K562 (cell line): ENCODE measurements around the gene IL1F10. TPM values are rescaled to one million over a fixed set of nuclear protein-coding genes. Genes with fewer than 3 reads are reported as not detected.

Source experiments
- ATAC-seq: fragments of 200-7000 bp; cut with Tn5 transposase; 3 replicates; pipeline ENCODE4 v1.9.1; 2020; ENCODE audit warnings: moderate library complexity
- BruUV-seq: library from RNA; stranded (reverse); fragments of 400-500 nt; replicated peaks from 2 replicates; lab custom pipeline; 2021; lab: Mats Ljungman, UMichigan
- CTCF ChIA-PET: fragments of 300-600 bp; formaldehyde crosslinking; extraction: SDS; loops from one replicate; lab custom pipeline; 2021; ENCODE audit warnings: low intra/inter-chr PET ratio; lab: Yijun Ruan, JAX
- POLR2A ChIA-PET: fragments of 300-600, 350-650 bp; sonication (Branson Sonifier 250); formaldehyde crosslinking; extraction: SDS; loops from one replicate; lab custom pipeline; 2021; ENCODE audit warnings: antibody characterized with exemption, inconsistent platforms; lab: Yijun Ruan, JAX
- DNase-seq, 4 experiments: peaks; one replicate each; pipeline versions ENCODE4 v3.0.0 to v3.0.0-alpha.2; 2011 to 2018; ENCODE audit warnings: low spot score in 3 of 4, mixed read lengths in 3 of 4; ENCODE audit errors: extremely low read depth in 1 of 4
- FAIRE-seq: peaks from 2 replicates; lab custom pipeline; 2011; peaks lifted over from hg19 to GRCh38; lab: Jason Lieb, UNC
- H2AFZ ChIP-seq: 2 replicates; pipeline ENCODE4 v1.6.0; 2011; ENCODE audit warnings: low read depth, low read length, control low read depth, inconsistent platforms
- H3K27ac ChIP-seq: fragments of 200-600 bp; 3 replicates; pipeline ENCODE4 v1.8.0; 2011; ENCODE audit warnings: low read depth, mild to moderate bottlenecking, control low read depth, inconsistent platforms, low read length, moderate library complexity, mixed read lengths; ENCODE audit errors: extremely low read depth
- H3K27me3 ChIP-seq, 2 experiments: fragments of 300-600 bp in 1 of 2; 2 replicates in 1 of 2; 3 replicates in 1 of 2; pipeline versions ENCODE4 v1.6.0 to v1.8.0; 2011; ENCODE audit warnings: inconsistent platforms in 2 of 2, low read length in 2 of 2, mild to moderate bottlenecking in 1 of 2, mixed read lengths in 1 of 2, moderate library complexity in 1 of 2; ENCODE audit not compliant: control insufficient read depth in 2 of 2, insufficient read depth in 2 of 2
- H3K36me3 ChIP-seq: fragments of 300-600 bp; 3 replicates; pipeline ENCODE4 v1.8.0; 2011; ENCODE audit warnings: mild to moderate bottlenecking, low read length, inconsistent platforms; ENCODE audit not compliant: control insufficient read depth, insufficient read depth
- H3K4me1 ChIP-seq, 2 experiments: fragments of 200-600 bp in 1 of 2; replicated peaks in 1 of 2; 2 replicates in 1 of 2; 3 replicates in 1 of 2; pipeline versions ENCODE4 v1.5.1 to v1.8.0; 2011; ENCODE audit warnings: inconsistent platforms in 2 of 2, low read length in 2 of 2, mild to moderate bottlenecking in 1 of 2, mixed read lengths in 1 of 2, moderate library complexity in 1 of 2; ENCODE audit not compliant: control insufficient read depth in 2 of 2, insufficient read depth in 2 of 2
- H3K4me2 ChIP-seq: 2 replicates; pipeline ENCODE4 v1.6.1; 2011; ENCODE audit warnings: low read length, control low read depth, inconsistent platforms, mixed read lengths; ENCODE audit not compliant: insufficient read depth
- H3K4me3 ChIP-seq: fragments of 200-600 bp; sonication (generic), shearing (Covaris generic); 2 replicates; pipeline ENCODE4 v1.5.1; 2016; ENCODE audit warnings: control low read depth, inconsistent platforms
- H3K79me2 ChIP-seq: fragments of 200-600 bp; 3 replicates; pipeline ENCODE4 v1.8.0; 2011; ENCODE audit warnings: low read length, inconsistent platforms; ENCODE audit not compliant: control insufficient read depth, insufficient read depth
- H3K9ac ChIP-seq, 2 experiments: 2 replicates each; pipeline versions ENCODE4 v1.6.0 to v1.6.1; 2011; ENCODE audit warnings: low read depth in 2 of 2, low read length in 2 of 2, control low read depth in 1 of 2, inconsistent platforms in 1 of 2, mild to moderate bottlenecking in 1 of 2, mixed read lengths in 1 of 2; ENCODE audit not compliant: insufficient read depth in 1 of 2
- H3K9me1 ChIP-seq: one replicate; pipeline ENCODE4 v1.6.0; 2011; ENCODE audit warnings: inconsistent platforms, mild to moderate bottlenecking, low read length, moderate library complexity; ENCODE audit not compliant: control insufficient read depth, insufficient read depth
- H3K9me3 ChIP-seq: replicated peaks from 2 replicates; pipeline ENCODE4 v1.5.1; 2011; ENCODE audit warnings: low read depth, low read length, inconsistent platforms; ENCODE audit not compliant: control insufficient read depth, insufficient read depth
- H4K20me1 ChIP-seq: replicated peaks from 2 replicates; pipeline ENCODE4 v1.6.1; 2011; ENCODE audit warnings: low read length, inconsistent platforms, mixed read lengths; ENCODE audit not compliant: control insufficient read depth, insufficient read depth
- RBM34 ChIP-seq: fragments of 200-400 bp; formaldehyde crosslinking; IDR thresholded peaks from 2 replicates; pipeline ENCODE4 v1.6.1; 2018; ENCODE audit warnings: low read length, borderline replicate concordance; ENCODE audit not compliant: insufficient read depth
- ZNF347 ChIP-seq: fragments of 450-650 bp; formaldehyde crosslinking; IDR thresholded peaks from 2 replicates; pipeline ENCODE4 v1.4.0; 2020; ENCODE audit warnings: low read depth, mild to moderate bottlenecking, moderate library complexity
- WGBS: fragments of 100-300 bp; shearing (Covaris generic); methylation state at CpG from one replicate; pipeline ENCODE4 v1.1.6; 2016; ENCODE audit warnings: low coverage, mixed read lengths; ENCODE audit not compliant: insufficient coverage; ENCODE audit errors: missing lambda C conversion rate; 5-methylcytosine and 5-hydroxymethylcytosine counted together
- in situ Hi-C: fragments of 300-500 bp; cut with MboI; formaldehyde crosslinking; loops from 4 replicates; pipeline ENCODE4 v1.15.0; 2018; ENCODE audit warnings: inconsistent platforms, mixed read lengths
- intact Hi-C: fragments of 100-400 bp; cut with micrococcal nuclease; formaldehyde crosslinking; loops from 2 replicates; pipeline ENCODE4 v1.14.2; 2022
- polyA plus RNA-seq, 8 experiments: library from polyadenylated mRNA; depleted of rRNA in 4 of 8; stranded (reverse) in 5 of 8; unstranded in 3 of 8; fragments of >200 nt; fragmentation: Nextera tagmentation in 2 of 8; fragmentation: Illumina TruSeq in 1 of 8; extraction: Ambion mirVana in 2 of 8; extraction: Trizol in 1 of 8; gene quantifications; 2 replicates each; pipeline versions ENCODE4 v1.2.1 to v1.2.3, GENCODE V29; 2011 to 2014; ENCODE audit warnings: inconsistent platforms in 1 of 8, missing spikeins in 1 of 8
- total RNA-seq, 7 experiments: library from RNA; depleted of rRNA in 6 of 7; stranded (reverse); fragments of >200 nt in 6 of 7; fragmentation: Illumina TruSeq in 2 of 7; extraction: Trizol in 2 of 7; gene quantifications; 2 replicates each; pipeline versions ENCODE4 v1.2.1 to v1.2.3, GENCODE V29; 2011 to 2021; ENCODE audit warnings: low replicate concordance in 1 of 7
- TF ChIP-seq, protein P1 (sequence below): sonication (generic); formaldehyde crosslinking; IDR thresholded peaks from 2 replicates; pipeline ENCODE4 v1.8.1; 2023; ENCODE audit warnings: mild to moderate bottlenecking, missing genetic modification reagents

The IL1F10 gene
- total and polyA plus RNA-seq, 9 of the 15 experiments (the other 6 are each of a cell fraction or from before 2014, with no cell fraction given): not detected

GRCh38 chr2:113098532-113098931 lies 30.8 kb downstream of the IL1F10 start (continued):
- TF ChIP-seq, protein P1, sequence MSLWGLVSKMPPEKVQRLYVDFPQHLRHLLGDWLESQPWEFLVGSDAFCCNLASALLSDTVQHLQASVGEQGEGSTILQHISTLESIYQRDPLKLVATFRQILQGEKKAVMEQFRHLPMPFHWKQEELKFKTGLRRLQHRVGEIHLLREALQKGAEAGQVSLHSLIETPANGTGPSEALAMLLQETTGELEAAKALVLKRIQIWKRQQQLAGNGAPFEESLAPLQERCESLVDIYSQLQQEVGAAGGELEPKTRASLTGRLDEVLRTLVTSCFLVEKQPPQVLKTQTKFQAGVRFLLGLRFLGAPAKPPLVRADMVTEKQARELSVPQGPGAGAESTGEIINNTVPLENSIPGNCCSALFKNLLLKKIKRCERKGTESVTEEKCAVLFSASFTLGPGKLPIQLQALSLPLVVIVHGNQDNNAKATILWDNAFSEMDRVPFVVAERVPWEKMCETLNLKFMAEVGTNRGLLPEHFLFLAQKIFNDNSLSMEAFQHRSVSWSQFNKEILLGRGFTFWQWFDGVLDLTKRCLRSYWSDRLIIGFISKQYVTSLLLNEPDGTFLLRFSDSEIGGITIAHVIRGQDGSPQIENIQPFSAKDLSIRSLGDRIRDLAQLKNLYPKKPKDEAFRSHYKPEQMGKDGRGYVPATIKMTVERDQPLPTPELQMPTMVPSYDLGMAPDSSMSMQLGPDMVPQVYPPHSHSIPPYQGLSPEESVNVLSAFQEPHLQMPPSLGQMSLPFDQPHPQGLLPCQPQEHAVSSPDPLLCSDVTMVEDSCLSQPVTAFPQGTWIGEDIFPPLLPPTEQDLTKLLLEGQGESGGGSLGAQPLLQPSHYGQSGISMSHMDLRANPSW: no peak
- TF ChIP-seq RBM34: no peak

DNA sequence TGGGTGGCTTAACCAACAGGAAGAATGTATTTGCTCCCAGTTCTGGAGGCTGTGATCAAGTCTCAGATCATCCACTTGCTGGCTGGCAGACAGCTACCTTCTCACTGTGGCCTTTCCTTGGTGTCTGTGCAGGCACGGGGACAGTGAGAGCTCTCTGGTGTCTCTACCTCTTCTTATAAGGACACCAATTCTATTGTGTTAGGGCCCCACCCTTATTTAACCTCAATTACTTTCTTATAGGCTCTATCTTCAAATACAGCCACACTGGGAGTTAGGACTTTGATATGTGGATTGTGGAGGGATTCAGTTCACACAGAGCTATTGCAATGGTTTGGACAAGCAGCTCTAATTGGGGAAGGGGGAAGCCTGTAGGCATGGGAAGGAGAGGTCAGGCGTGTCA lies 34.4 kb downstream of the IL1F10 start:
- Histone ChIP-seq H3K9ac (no peak overlapping the region), H3K36me3 (no peaks in the 10 kb centered on the region), H4K20me1 (no peaks in the 10 kb centered on the region), H3K79me2 (no peaks in the 10 kb centered on the region), H3K4me1 (no peaks in the 10 kb centered on the region; a peak in 1 of 5 replicates), H3K9me1 (no peaks in the 10 kb centered on the region), H3K27ac (no peak overlapping the region), H3K4me3 (no peak overlapping the region), H3K4me2 (no peak overlapping the region), H3K27me3 (peaks cover 16 to 37% of the 10 kb centered on the region in 2 experiments), H3K9me3 (0 out of 2 replicates have a peak, but pooled peaks cover 2% of the 10 kb centered on the region), H2AFZ (no peak overlapping the region)
- DNase-seq: no peak
- POLR2A ChIA-PET: interaction anchor here (1.8 kb wide), 1 partner anchor 43 kb away, joined by 6 read pairs; the partner anchor contains the start of gene IL36RN
- in situ Hi-C loops (no loop called here), intact Hi-C loops (no loop called here)
- BruUV-seq: no TSS peak
- WGBS: 2% methylated on average over 2 of the region's 2 CpGs
- no peak for ATAC-seq
- FAIRE-seq: no peak
- CTCF ChIA-PET: no interaction called here
- no peak for TF ChIP-seq ZNF347 (CRISPR knock-in tag)
